Erythroblast (primary cell): Measurements from ENCODE around the gene ZNF446.

ENCODE experiments used
- DNase-seq, 2 experiments: peaks; one replicate each; lab custom pipeline; 2025; lab: John Stamatoyannopoulos, UW
- GATA1 ChIP-seq: IDR thresholded peaks from 2 replicates; pipeline ENCODE4 v1.6.1; 2011; ENCODE audit warnings: low read depth, mild to moderate bottlenecking, control low read depth, low read length, moderate library complexity
- POLR2A ChIP-seq: IDR thresholded peaks from 2 replicates; pipeline ENCODE4 v1.6.1; 2011; ENCODE audit warnings: mild to moderate bottlenecking, low read length

Gene ZNF446

GRCh38 chr19:58516964-58517833 is 41.0 kb downstream of the ZNF446 start:
- no peak for DNase-seq
- TF ChIP-seq GATA1, result no peak
- TF ChIP-seq POLR2A, result no peak

- TF ChIP-seq POLR2A (peak; percentile 15), GATA1 (no peak)
- DNase-seq, result peak; percentile 62 to 65
Measured at GRCh38 chr19:58518256-58519086, 42.3 kb downstream of the ZNF446 start.

- peak; percentile 82 to 86 for DNase-seq
Measured at GRCh38 chr19:58519087-58519354, 42.9 kb downstream of the ZNF446 start.

GRCh38 chr19:58519355-58520256 is 43.5 kb downstream of the ZNF446 start, which contains the start of gene ZBTB45:
ZBTB45 (minus strand) TSS chr19:58519810; CDS start chr19:58517673, 2,137 bp downstream.
- TF ChIP-seq POLR2A (peak; percentile 83), GATA1 (no peak)
- peak; percentile 97 for DNase-seq

More at GRCh38 chr19:58519087-58519354, 42.9 kb downstream of the ZNF446 start:
- no peak for TF ChIP-seq POLR2A
- no peak for TF ChIP-seq GATA1

- no peak for DNase-seq
- TF ChIP-seq GATA1 (no peak), POLR2A (no peak)
Measured at GRCh38 chr19:58520257-58520599, 44.1 kb downstream of the ZNF446 start.

GRCh38 chr19:58521651-58522050 is 45.5 kb downstream of the ZNF446 start:
- DNase-seq, result no peak

GRCh38 chr19:58522709-58523108 is 46.6 kb downstream of the ZNF446 start:
- no peak for TF ChIP-seq GATA1
- no peak for TF ChIP-seq POLR2A
- no peak for DNase-seq

More at GRCh38 chr19:58521651-58522050, 45.5 kb downstream of the ZNF446 start:
- TF ChIP-seq POLR2A, result no peak
- TF ChIP-seq GATA1, result no peak

GRCh38 chr19:58529405-58529804 is 53.3 kb downstream of the ZNF446 start:
- TF ChIP-seq POLR2A, result no peak
- TF ChIP-seq GATA1, result no peak
- no peak for DNase-seq
